GM12878 (cell line): ENCODE measurements around the gene HNRNPDL. TPM values are rescaled to one million over a fixed set of nuclear protein-coding genes. Genes with fewer than 3 reads are reported as not detected.
A peak's percentile ranks its signal among the peaks of the same experiment; 100 is the strongest.

Source experiments
- BCL11A ChIP-seq: IDR thresholded peaks from 2 replicates; pipeline ENCODE4 v1.6.1; 2011; ENCODE audit warnings: low read depth, low read length
- BMI1 ChIP-seq: fragments of 450-650 bp; IDR thresholded peaks from 2 replicates; pipeline ENCODE4 v1.6.1; 2016; ENCODE audit warnings: mild to moderate bottlenecking, moderate library complexity, borderline replicate concordance
- CBX5 ChIP-seq: sonication (generic); IDR thresholded peaks from 2 replicates; pipeline ENCODE4 v1.6.1; 2016; ENCODE audit warnings: low read depth, moderate library complexity, mild to moderate bottlenecking, inconsistent platforms
- CHD1 ChIP-seq: IDR thresholded peaks from 2 replicates; pipeline ENCODE4 v1.6.1; 2012; ENCODE audit warnings: low read depth, low read length, improper control_type of control experiment
- GATAD2B ChIP-seq: fragments of 450-650 bp; conservative IDR thresholded peaks from 2 replicates; pipeline ENCODE4 v1.6.1; 2017; ENCODE audit warnings: low read depth, mild to moderate bottlenecking, moderate library complexity
- MTA3 ChIP-seq: IDR thresholded peaks from 2 replicates; pipeline ENCODE4 v1.6.1; 2012; ENCODE audit warnings: low read length, inconsistent platforms, borderline replicate concordance
- NBN ChIP-seq: fragments of 450-650 bp; IDR thresholded peaks from 2 replicates; pipeline ENCODE4 v1.6.1; 2016
- NFXL1 ChIP-seq: fragments of 450-650 bp; IDR thresholded peaks from 2 replicates; pipeline ENCODE4 v1.6.1; 2017; ENCODE audit warnings: antibody characterized with exemption, mild to moderate bottlenecking, borderline replicate concordance
- POLR2A ChIP-seq: IDR thresholded peaks from 2 replicates; pipeline ENCODE4 v1.6.1; 2011; ENCODE audit warnings: low read depth, mild to moderate bottlenecking, low read length
- RCOR1 ChIP-seq: conservative IDR thresholded peaks from 2 replicates; pipeline ENCODE4 v1.6.1; 2012; ENCODE audit warnings: low read depth, low read length, improper control_type of control experiment
- RFX5 ChIP-seq: IDR thresholded peaks from 2 replicates; pipeline ENCODE4 v1.6.1; 2011; ENCODE audit warnings: low read depth, low read length, improper control_type of control experiment
- SIX5 ChIP-seq: IDR thresholded peaks from 2 replicates; pipeline ENCODE4 v1.6.1; 2011; ENCODE audit warnings: mild to moderate bottlenecking, low read depth, low read length, moderate library complexity; ENCODE audit not compliant: severe bottlenecking
- SMC3 ChIP-seq: IDR thresholded peaks from 2 replicates; pipeline ENCODE4 v1.6.1; 2011; ENCODE audit warnings: low read length, improper control_type of control experiment, borderline replicate concordance
- SRF ChIP-seq, 2 experiments: IDR thresholded peaks; 2 replicates each; pipeline ENCODE4 v1.6.1; 2011; ENCODE audit warnings: low read depth in 2 of 2, low read length in 2 of 2, mild to moderate bottlenecking in 1 of 2, moderate library complexity in 1 of 2
- TCF12 ChIP-seq: IDR thresholded peaks from 2 replicates; pipeline ENCODE4 v1.6.1; 2011; ENCODE audit warnings: low read depth, mild to moderate bottlenecking, low read length
- ZBED1 ChIP-seq: IDR thresholded peaks from 2 replicates; pipeline ENCODE4 v1.6.1; 2016; ENCODE audit warnings: borderline replicate concordance
- ZNF274 ChIP-seq: IDR thresholded peaks from one replicate; pipeline ENCODE4 v1.8.0; 2011; ENCODE audit not compliant: insufficient read length, insufficient read depth
- ZNF622 ChIP-seq: fragments of 450-650 bp; IDR thresholded peaks from 2 replicates; pipeline ENCODE4 v1.6.1; 2017; ENCODE audit warnings: mild to moderate bottlenecking, inconsistent platforms
- polyA plus RNA-seq, 11 experiments: library from polyadenylated mRNA; depleted of rRNA in 4 of 11; unstranded in 6 of 11; stranded (reverse) in 5 of 11; fragments of >200 nt; fragmentation: Nextera tagmentation in 4 of 11; fragmentation: Illumina TruSeq in 1 of 11; extraction: Ambion mirVana in 4 of 11; extraction: Trizol in 1 of 11; gene quantifications; 1 replicate in 1 of 11; 2 replicates in 10 of 11; pipeline versions ENCODE4 v1.2.1 to v1.2.3, GENCODE V29; 2011 to 2016; ENCODE audit warnings: inconsistent platforms in 2 of 11, missing spikeins in 2 of 11, low read depth in 1 of 11
- total RNA-seq, 4 experiments: library from RNA; depleted of rRNA in 3 of 4; stranded (reverse); fragments of >200 nt in 3 of 4; fragmentation: Illumina TruSeq in 1 of 4; extraction: Trizol in 1 of 4; gene quantifications; 2 replicates each; pipeline versions ENCODE4 v1.2.1 to v1.2.3, GENCODE V29; 2013 to 2021
- TF ChIP-seq, protein P1 (sequence below): fragments of 450-650 bp; IDR thresholded peaks from 2 replicates; pipeline ENCODE4 v1.6.1; 2016; ENCODE audit warnings: mild to moderate bottlenecking
- TF ChIP-seq, protein P2 (sequence below): fragments of 150-350 bp; IDR thresholded peaks from 2 replicates; pipeline ENCODE4 v1.6.1; 2014; ENCODE audit warnings: mild to moderate bottlenecking, low read depth, low read length
- TF ChIP-seq, protein P3 (sequence below): IDR thresholded peaks from 2 replicates; pipeline ENCODE4 v1.6.1; 2012; ENCODE audit warnings: low read depth, low read length, improper control_type of control experiment
- TF ChIP-seq, protein P4 (sequence below): fragments of 450-650 bp; IDR thresholded peaks from 2 replicates; pipeline ENCODE4 v1.6.1; 2017; ENCODE audit warnings: mild to moderate bottlenecking
- TF ChIP-seq, protein P5 (sequence below), 3 experiments: IDR thresholded peaks in 2 of 3; conservative IDR thresholded peaks in 1 of 3; 2 replicates each; pipeline ENCODE4 v1.5.1; 2011; ENCODE audit warnings: low read depth in 3 of 3, low read length in 3 of 3, mild to moderate bottlenecking in 3 of 3, control low read depth in 2 of 3, moderate library complexity in 2 of 3, inconsistent platforms in 1 of 3, mixed read lengths in 1 of 3; ENCODE audit not compliant: control insufficient read depth in 2 of 3, insufficient read depth in 1 of 3; ENCODE audit errors: extremely low read depth in 1 of 3

Gene HNRNPDL
- total and polyA plus RNA-seq, 10 of the 15 experiments (the other 5 are each of a cell fraction or from before 2014, with no cell fraction given) = 217 to 510 (median 345) TPM

DNA sequence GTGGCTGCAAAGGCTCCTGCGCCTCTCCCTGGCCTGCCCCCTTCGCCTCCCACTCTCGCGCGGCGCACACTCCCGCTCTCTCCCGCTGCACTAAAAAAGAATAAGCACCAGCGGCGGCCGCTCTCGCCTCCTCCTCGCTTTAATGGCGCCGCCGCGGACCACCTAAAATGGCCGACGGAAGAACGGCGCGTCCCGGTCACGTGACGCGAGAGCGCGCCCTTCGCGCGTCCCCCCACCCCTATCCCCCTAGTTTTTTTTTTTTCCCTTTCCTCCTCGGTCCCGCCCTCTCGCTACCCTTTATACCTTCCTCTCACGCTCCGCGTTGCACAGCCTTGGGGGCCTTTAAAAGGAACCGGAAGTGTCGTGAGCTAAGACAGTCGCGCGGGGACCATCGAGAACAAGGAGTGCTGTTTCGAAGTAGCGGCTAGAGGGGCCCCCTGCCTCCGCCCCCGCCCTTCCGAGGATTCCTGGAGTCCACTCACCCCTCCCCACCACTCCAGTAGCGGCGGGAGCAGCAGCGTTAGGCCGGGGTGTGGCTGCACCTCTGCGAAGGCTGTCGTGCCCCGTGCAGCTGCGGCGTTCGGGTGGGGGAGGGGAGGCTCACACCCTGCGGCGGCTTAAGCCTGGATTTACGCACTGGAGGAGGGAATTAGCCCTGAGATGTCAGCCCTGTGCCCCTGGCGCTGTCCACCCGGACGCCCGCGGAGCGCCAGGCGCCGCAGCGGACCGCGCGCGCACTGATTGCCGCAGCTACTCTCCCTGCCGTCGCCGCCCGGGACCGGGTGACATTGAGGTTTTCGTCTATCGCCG, 56.2 kb downstream of the HNRNPDL start, which contains the start of gene HNRNPD (continued):
- peak; percentile 22; the same call in 1 of the 2 replicates for TF ChIP-seq CBX5
- TF ChIP-seq SMC3 = no peak
- peak; percentile 95; the same call in 1 of the 2 replicates for TF ChIP-seq RCOR1
- TF ChIP-seq, protein P1, sequence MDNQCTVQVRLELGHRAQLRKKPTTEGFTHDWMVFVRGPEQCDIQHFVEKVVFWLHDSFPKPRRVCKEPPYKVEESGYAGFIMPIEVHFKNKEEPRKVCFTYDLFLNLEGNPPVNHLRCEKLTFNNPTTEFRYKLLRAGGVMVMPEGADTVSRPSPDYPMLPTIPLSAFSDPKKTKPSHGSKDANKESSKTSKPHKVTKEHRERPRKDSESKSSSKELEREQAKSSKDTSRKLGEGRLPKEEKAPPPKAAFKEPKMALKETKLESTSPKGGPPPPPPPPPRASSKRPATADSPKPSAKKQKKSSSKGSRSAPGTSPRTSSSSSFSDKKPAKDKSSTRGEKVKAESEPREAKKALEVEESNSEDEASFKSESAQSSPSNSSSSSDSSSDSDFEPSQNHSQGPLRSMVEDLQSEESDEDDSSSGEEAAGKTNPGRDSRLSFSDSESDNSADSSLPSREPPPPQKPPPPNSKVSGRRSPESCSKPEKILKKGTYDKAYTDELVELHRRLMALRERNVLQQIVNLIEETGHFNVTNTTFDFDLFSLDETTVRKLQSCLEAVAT = peak; percentile 96
- peak; percentile 44 to 62; a peak in 2 of 4 replicates for TF ChIP-seq SRF (IDR thresholded peaks at IDR 0.05; ENCODE audit: low read depth in 2 of 2, low read length in 2 of 2)
- TF ChIP-seq, protein P2, sequence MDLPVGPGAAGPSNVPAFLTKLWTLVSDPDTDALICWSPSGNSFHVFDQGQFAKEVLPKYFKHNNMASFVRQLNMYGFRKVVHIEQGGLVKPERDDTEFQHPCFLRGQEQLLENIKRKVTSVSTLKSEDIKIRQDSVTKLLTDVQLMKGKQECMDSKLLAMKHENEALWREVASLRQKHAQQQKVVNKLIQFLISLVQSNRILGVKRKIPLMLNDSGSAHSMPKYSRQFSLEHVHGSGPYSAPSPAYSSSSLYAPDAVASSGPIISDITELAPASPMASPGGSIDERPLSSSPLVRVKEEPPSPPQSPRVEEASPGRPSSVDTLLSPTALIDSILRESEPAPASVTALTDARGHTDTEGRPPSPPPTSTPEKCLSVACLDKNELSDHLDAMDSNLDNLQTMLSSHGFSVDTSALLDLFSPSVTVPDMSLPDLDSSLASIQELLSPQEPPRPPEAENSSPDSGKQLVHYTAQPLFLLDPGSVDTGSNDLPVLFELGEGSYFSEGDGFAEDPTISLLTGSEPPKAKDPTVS = no peak
- peak; percentile 99 for TF ChIP-seq POLR2A
- TF ChIP-seq CHD1 = no peak
- peak; percentile 91 for TF ChIP-seq ZBED1
- peak; percentile 93 for TF ChIP-seq GATAD2B
- no peak for TF ChIP-seq MTA3
- TF ChIP-seq ZNF274 = no peak
- TF ChIP-seq TCF12 = peak; percentile 74
- TF ChIP-seq BCL11A = no peak
- no peak for TF ChIP-seq ZNF622
- TF ChIP-seq, protein P3, sequence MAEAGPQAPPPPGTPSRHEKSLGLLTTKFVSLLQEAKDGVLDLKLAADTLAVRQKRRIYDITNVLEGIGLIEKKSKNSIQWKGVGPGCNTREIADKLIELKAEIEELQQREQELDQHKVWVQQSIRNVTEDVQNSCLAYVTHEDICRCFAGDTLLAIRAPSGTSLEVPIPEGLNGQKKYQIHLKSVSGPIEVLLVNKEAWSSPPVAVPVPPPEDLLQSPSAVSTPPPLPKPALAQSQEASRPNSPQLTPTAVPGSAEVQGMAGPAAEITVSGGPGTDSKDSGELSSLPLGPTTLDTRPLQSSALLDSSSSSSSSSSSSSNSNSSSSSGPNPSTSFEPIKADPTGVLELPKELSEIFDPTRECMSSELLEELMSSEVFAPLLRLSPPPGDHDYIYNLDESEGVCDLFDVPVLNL = peak; percentile 67
- no peak for TF ChIP-seq BMI1
- peak; percentile 92 for TF ChIP-seq NBN
- no peak for TF ChIP-seq SIX5
- TF ChIP-seq RFX5 = no peak; the same call in 1 of the 2 replicates
- TF ChIP-seq NFXL1 = no peak
- TF ChIP-seq, protein P4, sequence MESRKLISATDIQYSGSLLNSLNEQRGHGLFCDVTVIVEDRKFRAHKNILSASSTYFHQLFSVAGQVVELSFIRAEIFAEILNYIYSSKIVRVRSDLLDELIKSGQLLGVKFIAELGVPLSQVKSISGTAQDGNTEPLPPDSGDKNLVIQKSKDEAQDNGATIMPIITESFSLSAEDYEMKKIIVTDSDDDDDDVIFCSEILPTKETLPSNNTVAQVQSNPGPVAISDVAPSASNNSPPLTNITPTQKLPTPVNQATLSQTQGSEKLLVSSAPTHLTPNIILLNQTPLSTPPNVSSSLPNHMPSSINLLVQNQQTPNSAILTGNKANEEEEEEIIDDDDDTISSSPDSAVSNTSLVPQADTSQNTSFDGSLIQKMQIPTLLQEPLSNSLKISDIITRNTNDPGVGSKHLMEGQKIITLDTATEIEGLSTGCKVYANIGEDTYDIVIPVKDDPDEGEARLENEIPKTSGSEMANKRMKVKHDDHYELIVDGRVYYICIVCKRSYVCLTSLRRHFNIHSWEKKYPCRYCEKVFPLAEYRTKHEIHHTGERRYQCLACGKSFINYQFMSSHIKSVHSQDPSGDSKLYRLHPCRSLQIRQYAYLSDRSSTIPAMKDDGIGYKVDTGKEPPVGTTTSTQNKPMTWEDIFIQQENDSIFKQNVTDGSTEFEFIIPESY = no peak
- TF ChIP-seq, protein P5, sequence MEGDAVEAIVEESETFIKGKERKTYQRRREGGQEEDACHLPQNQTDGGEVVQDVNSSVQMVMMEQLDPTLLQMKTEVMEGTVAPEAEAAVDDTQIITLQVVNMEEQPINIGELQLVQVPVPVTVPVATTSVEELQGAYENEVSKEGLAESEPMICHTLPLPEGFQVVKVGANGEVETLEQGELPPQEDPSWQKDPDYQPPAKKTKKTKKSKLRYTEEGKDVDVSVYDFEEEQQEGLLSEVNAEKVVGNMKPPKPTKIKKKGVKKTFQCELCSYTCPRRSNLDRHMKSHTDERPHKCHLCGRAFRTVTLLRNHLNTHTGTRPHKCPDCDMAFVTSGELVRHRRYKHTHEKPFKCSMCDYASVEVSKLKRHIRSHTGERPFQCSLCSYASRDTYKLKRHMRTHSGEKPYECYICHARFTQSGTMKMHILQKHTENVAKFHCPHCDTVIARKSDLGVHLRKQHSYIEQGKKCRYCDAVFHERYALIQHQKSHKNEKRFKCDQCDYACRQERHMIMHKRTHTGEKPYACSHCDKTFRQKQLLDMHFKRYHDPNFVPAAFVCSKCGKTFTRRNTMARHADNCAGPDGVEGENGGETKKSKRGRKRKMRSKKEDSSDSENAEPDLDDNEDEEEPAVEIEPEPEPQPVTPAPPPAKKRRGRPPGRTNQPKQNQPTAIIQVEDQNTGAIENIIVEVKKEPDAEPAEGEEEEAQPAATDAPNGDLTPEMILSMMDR (IDR thresholded peaks at IDR 0.05 in 2 of 3, conservative IDR thresholded peaks at IDR 0.05 in 1 of 3; ENCODE audit: control insufficient read depth in 2 of 3, extremely low read depth in 1 of 3, insufficient read depth in 1 of 3, low read depth in 3 of 3, low read length in 3 of 3) = no peak
